HepG2 (cell line): Measurements from ENCODE around the gene DPYD. TPM values are rescaled to one million over a fixed set of nuclear protein-coding genes. Genes with fewer than 3 reads are reported as not detected.

Experiments used
- ATAC-seq: fragments of 200-7000 bp; cut with Tn5 transposase; 3 replicates; pipeline ENCODE4 v1.9.1; 2020; ENCODE audit warnings: mild to moderate bottlenecking, moderate library complexity
- BruUV-seq: library from RNA; stranded (reverse); fragments of 400-500 nt; replicated peaks from 2 replicates; lab custom pipeline; 2021; lab: Mats Ljungman, UMichigan
- CTCF ChIA-PET: fragments of 300-600 bp; formaldehyde crosslinking; extraction: SDS; loops from one replicate; lab custom pipeline; 2021; ENCODE audit warnings: low total read pairs, inconsistent platforms, low intra/inter-chr PET ratio; lab: Yijun Ruan, JAX
- POLR2A ChIA-PET: fragments of 350-600 bp; sonication (Branson Sonifier 250); formaldehyde crosslinking; loops from one replicate; lab custom pipeline; 2020; ENCODE audit warnings: antibody characterized with exemption, inconsistent platforms; lab: Yijun Ruan, JAX
- DNase-seq: peaks from one replicate; pipeline ENCODE4 v3.0.0-alpha.2; 2015; ENCODE audit warnings: low spot score
- FAIRE-seq: peaks from 3 replicates; lab custom pipeline; 2011; peaks lifted over from hg19 to GRCh38; lab: Jason Lieb, UNC
- H2AFZ ChIP-seq: one replicate; pipeline ENCODE4 v1.6.1; 2011; ENCODE audit warnings: low read length, inconsistent platforms
- H3K27ac ChIP-seq: fragments of 300-600 bp; 3 replicates; pipeline ENCODE4 v1.8.0; 2011; ENCODE audit warnings: mixed run types, mild to moderate bottlenecking, mixed read lengths, low read length, inconsistent platforms; ENCODE audit not compliant: insufficient read depth; ENCODE audit errors: extremely low read length
- H3K27me3 ChIP-seq, 2 experiments: fragments of 200-600 bp in 1 of 2; 2 replicates in 1 of 2; 3 replicates in 1 of 2; pipeline versions ENCODE4 v1.6.0 to v1.8.0; 2011; ENCODE audit warnings: low read length in 2 of 2, mild to moderate bottlenecking in 2 of 2, moderate library complexity in 2 of 2, inconsistent platforms in 1 of 2; ENCODE audit not compliant: insufficient read depth in 2 of 2, control insufficient read depth in 1 of 2
- H3K36me3 ChIP-seq, 2 experiments: fragments of 200-600 bp in 1 of 2; replicated peaks in 1 of 2; 2 replicates in 1 of 2; 3 replicates in 1 of 2; pipeline versions ENCODE4 v1.5.1 to v1.8.0; 2011; ENCODE audit warnings: low read length in 2 of 2, inconsistent platforms in 1 of 2; ENCODE audit not compliant: insufficient read depth in 2 of 2, control insufficient read depth in 1 of 2
- H3K4me1 ChIP-seq: 2 replicates; pipeline ENCODE4 v1.5.1; 2012; ENCODE audit warnings: low read length, inconsistent platforms; ENCODE audit not compliant: insufficient read depth
- H3K4me2 ChIP-seq: 2 replicates; pipeline ENCODE4 v1.6.0; 2011; ENCODE audit warnings: low read depth, low read length, inconsistent platforms
- H3K4me3 ChIP-seq, 3 experiments: fragments of 200-600 bp in 1 of 3; sonication (generic), shearing (Covaris generic) in 1 of 3; replicated peaks in 1 of 3; 2 replicates each; pipeline ENCODE4 v1.5.1; 2011 to 2016; ENCODE audit warnings: low read length in 3 of 3, inconsistent platforms in 2 of 3, low read depth in 2 of 3, mild to moderate bottlenecking in 2 of 3, control low read depth in 1 of 3, mixed read lengths in 1 of 3; ENCODE audit not compliant: insufficient read depth in 1 of 3
- H3K79me2 ChIP-seq: one replicate; pipeline ENCODE4 v1.6.1; 2011; ENCODE audit warnings: low read length, inconsistent platforms; ENCODE audit not compliant: insufficient read depth
- H3K9ac ChIP-seq: 2 replicates; pipeline ENCODE4 v1.6.0; 2011; ENCODE audit warnings: mild to moderate bottlenecking, low read depth, low read length, inconsistent platforms; ENCODE audit not compliant: insufficient read depth
- H3K9me3 ChIP-seq: 2 replicates; pipeline ENCODE4 v1.5.1; 2012; ENCODE audit warnings: mild to moderate bottlenecking, low read length
- H4K20me1 ChIP-seq: 2 replicates; pipeline ENCODE4 v1.6.0; 2011; ENCODE audit warnings: inconsistent platforms, mild to moderate bottlenecking, low read length, moderate library complexity; ENCODE audit not compliant: insufficient read depth
- SMC3 ChIP-seq: IDR thresholded peaks from 2 replicates; pipeline ENCODE4 v1.6.1; 2011; ENCODE audit warnings: low read length, improper control_type of control experiment
- ZNF232 ChIP-seq: sonication (generic); formaldehyde crosslinking; IDR thresholded peaks from 2 replicates; pipeline ENCODE4 v1.4.0; 2020; ENCODE audit warnings: missing genetic modification reagents, borderline replicate concordance
- ZNF317 ChIP-seq: sonication (generic); formaldehyde crosslinking; IDR thresholded peaks from 2 replicates; pipeline ENCODE4 v1.5.0; 2020; ENCODE audit warnings: mild to moderate bottlenecking, missing genetic modification reagents
- ZNF747 ChIP-seq: sonication (generic); formaldehyde crosslinking; IDR thresholded peaks from 2 replicates; pipeline ENCODE4 v1.8.1; 2023; ENCODE audit warnings: missing genetic modification reagents, mild to moderate bottlenecking, borderline replicate concordance
- ZNF777 ChIP-seq: sonication (generic); formaldehyde crosslinking; IDR thresholded peaks from 2 replicates; pipeline ENCODE4 v1.4.0; 2020; ENCODE audit warnings: missing genetic modification reagents
- in situ Hi-C: cut with HindIII; loops from 2 replicates; pipeline ENCODE4 v1.10.0; 2017; ENCODE audit warnings: low pct_unique_long_range_greater_than_20kb; ENCODE audit not compliant: extremely low pct_ligation_motif_present
- intact Hi-C: fragments of 100-400 bp; cut with micrococcal nuclease; formaldehyde crosslinking; loops from one replicate; pipeline ENCODE4 v1.10.0; 2022; ENCODE audit not compliant: unreplicated experiment
- polyA plus RNA-seq, 8 experiments: library from polyadenylated mRNA; depleted of rRNA in 3 of 8; stranded (reverse) in 7 of 8; unstranded in 1 of 8; fragments of >200 nt; fragmentation: Illumina TruSeq in 4 of 8; extraction: Trizol in 4 of 8; gene quantifications; 2 replicates each; pipeline versions ENCODE4 v1.2.1 to v1.2.3, GENCODE V29; 2011 to 2016; ENCODE audit warnings: low read depth in 4 of 8, missing spikeins in 1 of 8, mixed read lengths in 1 of 8; ENCODE audit not compliant: insufficient read depth in 1 of 8
- total RNA-seq, 5 experiments: library from RNA; depleted of rRNA; stranded (reverse); fragments of >200 nt; fragmentation: Illumina TruSeq; extraction: Trizol; gene quantifications; 2 replicates each; pipeline ENCODE4 v1.2.3, GENCODE V29; 2016; ENCODE audit warnings: low read depth in 1 of 5
- TF ChIP-seq, protein P1 (sequence below): sonication (generic); formaldehyde crosslinking; IDR thresholded peaks from 2 replicates; pipeline ENCODE4 v1.8.1; 2023; ENCODE audit warnings: mild to moderate bottlenecking, missing genetic modification reagents
- TF ChIP-seq, protein P2 (sequence below): sonication (generic); formaldehyde crosslinking; IDR thresholded peaks from 2 replicates; pipeline ENCODE4 v1.9.0; 2021; ENCODE audit warnings: missing genetic modification reagents, borderline replicate concordance

Gene DPYD
- total and polyA plus RNA-seq, 2 of the 13 experiments (the other 11 are each of a cell fraction or from before 2014, with no cell fraction given): 1.3 to 3.4 TPM

DNA sequence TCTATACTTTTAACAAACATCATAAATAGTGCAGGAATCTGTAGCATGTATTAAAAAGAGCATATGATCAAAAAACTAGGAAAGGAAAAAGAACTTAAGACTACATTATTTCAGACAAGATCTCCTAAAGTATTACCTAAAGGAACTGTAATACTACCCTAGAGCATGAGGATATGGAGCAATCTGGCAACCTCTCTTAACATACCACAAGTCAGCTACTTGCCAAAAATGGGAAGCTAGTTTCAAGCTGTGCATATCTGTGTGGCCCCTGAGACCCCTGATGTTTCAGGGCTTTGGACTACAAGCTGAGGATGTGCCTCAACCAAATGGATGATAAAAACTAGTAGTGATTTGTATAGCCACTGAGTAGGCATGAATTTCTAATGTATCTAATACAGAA lies 673.6 kb downstream of the DPYD start:
- Histone ChIP-seq H2AFZ (no peak overlapping the region), H4K20me1 (no peaks in the 10 kb centered on the region), H3K27me3 (no peaks in the 10 kb centered on the region), H3K9ac (no peak overlapping the region), H3K36me3 (no peaks in the 10 kb centered on the region), H3K4me2 (no peak overlapping the region), H3K27ac (no peak overlapping the region), H3K4me1 (no peaks in the 10 kb centered on the region), H3K79me2 (no peaks in the 10 kb centered on the region), H3K9me3 (no peaks in the 10 kb centered on the region), H3K4me3 (no peak overlapping the region)
- no TSS peak for BruUV-seq
- ChIA-PET CTCF (no interaction called here), POLR2A (no interaction called here)
- no peak for DNase-seq
- no peak for FAIRE-seq
- no peak for TF ChIP-seq SMC3
- TF ChIP-seq ZNF747 (CRISPR knock-in tag): no peak
- TF ChIP-seq, protein P1, sequence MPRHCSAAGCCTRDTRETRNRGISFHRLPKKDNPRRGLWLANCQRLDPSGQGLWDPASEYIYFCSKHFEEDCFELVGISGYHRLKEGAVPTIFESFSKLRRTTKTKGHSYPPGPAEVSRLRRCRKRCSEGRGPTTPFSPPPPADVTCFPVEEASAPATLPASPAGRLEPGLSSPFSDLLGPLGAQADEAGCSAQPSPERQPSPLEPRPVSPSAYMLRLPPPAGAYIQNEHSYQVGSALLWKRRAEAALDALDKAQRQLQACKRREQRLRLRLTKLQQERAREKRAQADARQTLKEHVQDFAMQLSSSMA: no peak
- TF ChIP-seq, protein P2, sequence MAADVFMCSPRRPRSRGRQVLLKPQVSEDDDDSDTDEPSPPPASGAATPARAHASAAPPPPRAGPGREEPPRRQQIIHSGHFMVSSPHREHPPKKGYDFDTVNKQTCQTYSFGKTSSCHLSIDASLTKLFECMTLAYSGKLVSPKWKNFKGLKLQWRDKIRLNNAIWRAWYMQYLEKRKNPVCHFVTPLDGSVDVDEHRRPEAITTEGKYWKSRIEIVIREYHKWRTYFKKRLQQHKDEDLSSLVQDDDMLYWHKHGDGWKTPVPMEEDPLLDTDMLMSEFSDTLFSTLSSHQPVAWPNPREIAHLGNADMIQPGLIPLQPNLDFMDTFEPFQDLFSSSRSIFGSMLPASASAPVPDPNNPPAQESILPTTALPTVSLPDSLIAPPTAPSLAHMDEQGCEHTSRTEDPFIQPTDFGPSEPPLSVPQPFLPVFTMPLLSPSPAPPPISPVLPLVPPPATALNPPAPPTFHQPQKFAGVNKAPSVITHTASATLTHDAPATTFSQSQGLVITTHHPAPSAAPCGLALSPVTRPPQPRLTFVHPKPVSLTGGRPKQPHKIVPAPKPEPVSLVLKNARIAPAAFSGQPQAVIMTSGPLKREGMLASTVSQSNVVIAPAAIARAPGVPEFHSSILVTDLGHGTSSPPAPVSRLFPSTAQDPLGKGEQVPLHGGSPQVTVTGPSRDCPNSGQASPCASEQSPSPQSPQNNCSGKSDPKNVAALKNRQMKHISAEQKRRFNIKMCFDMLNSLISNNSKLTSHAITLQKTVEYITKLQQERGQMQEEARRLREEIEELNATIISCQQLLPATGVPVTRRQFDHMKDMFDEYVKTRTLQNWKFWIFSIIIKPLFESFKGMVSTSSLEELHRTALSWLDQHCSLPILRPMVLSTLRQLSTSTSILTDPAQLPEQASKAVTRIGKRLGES: no peak
- TF ChIP-seq ZNF777 (CRISPR knock-in tag): no peak
- no peak for TF ChIP-seq ZNF232 (CRISPR knock-in tag)
- no peak for TF ChIP-seq ZNF317 (CRISPR knock-in tag)
- ATAC-seq: no peak
- intact Hi-C loops: loop anchor here (10.0 kb wide), 2 partner anchors 278 to 808 kb away; no protein-coding TSS in a partner anchor
- in situ Hi-C loops: no loop called here
